T-helper 1 cell treated with Interleukin-12 subunit alpha and Interleukin-12 subunit beta and Interleukin-4 antibody, amounts not matched to agents 30 μg/mL and 1 μg/mL, for 36 hours (primary cell): ENCODE data around the gene CTNNB1.
"Not testable (repeated sequence)": the region's sequence is repeated elsewhere in the genome, so short reads cannot be mapped to it uniquely, and the experiment has no call there.

ENCODE experiments used
- H3K27ac Mint-ChIP-seq: one replicate; pipeline ENCODE4 v1.8.0; 2021; ENCODE audit warnings: mild to moderate bottlenecking, mixed read lengths
- H3K27me3 Mint-ChIP-seq: one replicate; pipeline ENCODE4 v1.8.0; 2021; ENCODE audit warnings: low read depth, mixed read lengths
- H3K36me3 Mint-ChIP-seq: one replicate; pipeline ENCODE4 v1.8.0; 2021; ENCODE audit warnings: low read depth, mixed read lengths
- H3K4me1 Mint-ChIP-seq: one replicate; pipeline ENCODE4 v1.8.0; 2021; ENCODE audit warnings: low read depth, mixed read lengths
- H3K4me3 Mint-ChIP-seq: one replicate; pipeline ENCODE4 v1.8.0; 2021; ENCODE audit warnings: mild to moderate bottlenecking, moderate library complexity, mixed read lengths
- H3K9me3 Mint-ChIP-seq: one replicate; pipeline ENCODE4 v1.8.0; 2021; ENCODE audit warnings: mixed read lengths

The CTNNB1 gene

DNA sequence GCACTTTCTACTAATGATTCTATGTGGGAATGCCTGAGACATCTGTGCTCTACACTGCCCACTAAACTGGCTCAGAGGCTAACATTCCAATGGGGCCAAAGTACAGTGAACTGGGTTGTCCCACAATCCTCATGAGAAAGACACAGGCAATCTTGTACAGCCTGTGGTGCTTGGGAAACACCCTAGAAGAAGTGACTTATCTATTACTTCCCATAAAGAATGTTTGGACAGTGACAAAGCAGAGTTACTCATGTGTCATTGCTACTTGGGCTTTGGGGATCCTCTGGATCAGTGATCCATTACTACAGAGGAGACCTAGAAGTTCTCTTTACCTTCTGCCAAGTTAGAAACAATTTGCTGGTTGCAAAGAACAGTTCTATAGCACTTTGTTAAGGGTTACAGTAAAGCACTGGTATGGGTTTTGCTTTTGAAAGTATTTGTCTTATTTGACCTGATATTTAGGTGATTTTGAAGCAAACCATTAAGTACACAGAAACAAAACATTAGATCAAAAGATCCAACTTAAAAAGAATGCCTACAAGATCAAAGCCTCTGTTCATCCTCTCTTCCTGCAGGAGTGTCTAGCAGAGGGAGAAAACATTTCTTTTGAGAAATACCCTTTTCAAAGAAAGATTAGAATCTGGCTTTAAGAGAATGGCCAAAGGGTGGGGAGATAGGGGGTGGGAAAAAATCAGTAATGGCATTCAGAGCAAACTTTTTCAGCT, 75.8 kb downstream of the CTNNB1 start:
- Mint-ChIP-seq H3K4me3 (no peak overlapping the region), H3K27ac (no peak overlapping the region), H3K4me1 (no peaks in the 10 kb centered on the region), H3K27me3 (no peaks in the 10 kb centered on the region), H3K9me3 (peaks cover 17% of the 10 kb centered on the region), H3K36me3 (no peaks in the 10 kb centered on the region)

DNA sequence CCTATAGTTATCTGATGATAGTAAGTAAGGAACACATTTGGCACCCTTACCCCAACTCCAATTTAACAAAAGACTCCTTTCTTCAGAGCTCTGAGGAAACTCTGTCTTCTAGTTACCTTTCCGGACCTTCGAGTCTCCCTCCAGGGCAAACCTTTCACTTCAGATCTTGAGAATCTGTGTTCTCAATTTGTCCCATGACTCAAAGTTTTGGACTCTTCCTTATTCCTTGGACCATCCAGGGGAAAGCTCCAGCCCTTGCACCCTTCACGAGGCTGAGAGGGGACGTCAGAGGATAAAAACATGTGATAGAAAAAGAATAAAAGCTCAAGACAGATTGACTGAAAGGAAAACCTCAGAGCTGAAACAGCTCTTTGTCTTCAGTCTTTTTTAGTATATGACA, 76.9 kb downstream of the CTNNB1 start:
- Mint-ChIP-seq H3K27me3 (peaks cover 4% of the 10 kb centered on the region), H3K36me3 (no peaks in the 10 kb centered on the region), H3K27ac (no peak overlapping the region), H3K9me3 (peaks cover 24% of the 10 kb centered on the region), H3K4me3 (no peak overlapping the region), H3K4me1 (no peaks in the 10 kb centered on the region)

DNA sequence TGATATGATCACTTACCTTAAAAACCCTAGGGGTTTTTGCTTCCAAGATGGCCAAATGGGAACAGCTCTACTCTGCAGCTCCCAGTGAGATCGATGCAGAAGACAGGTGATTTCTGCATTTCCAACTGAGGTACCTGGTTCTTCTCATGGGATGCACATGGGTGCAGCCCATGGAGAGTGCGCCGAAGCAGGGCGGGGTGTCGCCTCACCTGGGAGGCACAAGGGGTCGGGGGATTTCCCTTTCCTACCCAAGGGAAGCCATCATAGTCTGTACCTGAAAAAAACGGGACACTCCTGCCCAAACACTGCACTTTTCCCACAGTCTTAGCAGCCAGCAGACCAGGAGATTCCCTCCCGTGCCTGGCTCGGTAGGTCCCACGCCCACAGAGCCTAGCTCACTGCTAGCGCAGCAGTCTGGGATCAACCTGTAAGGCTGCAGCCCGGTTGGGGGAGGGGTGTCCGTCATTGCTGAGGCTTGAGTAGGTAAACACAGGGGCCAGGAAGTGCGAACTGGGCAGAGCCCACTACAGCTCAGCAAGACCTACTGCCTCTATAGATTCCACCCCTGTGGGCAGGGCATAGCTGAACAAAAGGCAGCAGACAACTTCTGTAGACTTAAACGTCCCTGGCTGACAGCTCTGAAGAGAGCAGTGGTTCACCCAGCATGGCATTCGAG, 78.6 kb downstream of the CTNNB1 start:
- H3K4me1 Mint-ChIP-seq, result no peaks in the 10 kb centered on the region
- no peak overlapping the region for H3K27ac Mint-ChIP-seq
- H3K36me3 Mint-ChIP-seq, result no peaks in the 10 kb centered on the region
- H3K27me3 Mint-ChIP-seq, result peaks cover 4% of the 10 kb centered on the region
- H3K9me3 Mint-ChIP-seq, result peaks cover 17% of the 10 kb centered on the region
- H3K4me3 Mint-ChIP-seq, result no peak overlapping the region

DNA sequence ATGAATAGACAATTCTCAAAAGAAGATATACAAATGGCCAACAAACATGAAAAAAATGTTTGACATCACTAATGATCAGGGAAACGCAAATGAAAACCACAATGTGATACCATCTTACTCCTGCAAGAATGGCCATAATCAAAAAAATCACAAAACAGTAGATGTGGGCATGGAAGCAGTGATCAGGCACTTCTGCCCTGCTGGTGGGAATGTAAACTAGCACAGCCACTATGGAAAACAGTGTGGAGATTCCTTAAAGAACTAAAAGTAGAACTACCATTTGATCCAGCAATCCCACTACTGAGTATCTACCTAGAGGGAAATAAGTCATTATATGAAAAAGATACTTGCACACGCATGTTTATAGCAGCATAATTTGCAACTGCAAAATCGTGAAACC, 85.6 kb downstream of the CTNNB1 start:
- not testable (repeated sequence) for H3K9me3 Mint-ChIP-seq, H3K4me1 Mint-ChIP-seq, H3K36me3 Mint-ChIP-seq, H3K4me3 Mint-ChIP-seq, H3K27ac Mint-ChIP-seq, H3K27me3 Mint-ChIP-seq

DNA sequence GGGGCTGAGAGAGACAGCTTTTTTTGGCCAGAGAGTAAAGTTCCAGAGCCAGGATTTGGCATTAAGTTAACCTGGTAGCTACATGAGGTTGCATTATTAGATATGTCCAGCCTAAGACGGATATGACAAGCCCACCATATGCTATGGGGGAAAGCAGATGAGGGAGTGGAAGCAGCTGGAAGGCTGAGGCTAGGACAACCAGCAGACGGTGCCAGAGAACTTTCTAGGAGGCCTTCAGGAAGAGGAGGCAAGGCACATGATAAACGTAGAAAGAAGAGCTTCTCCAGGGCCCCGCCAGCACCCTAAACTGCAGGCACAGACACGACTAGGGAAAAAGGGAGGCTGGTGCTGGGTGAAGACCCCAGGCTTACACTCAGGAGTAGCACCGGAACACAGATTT, 87.0 kb downstream of the CTNNB1 start:
- Mint-ChIP-seq H3K27ac (no peak overlapping the region), H3K27me3 (no peaks in the 10 kb centered on the region), H3K36me3 (no peaks in the 10 kb centered on the region), H3K4me3 (no peak overlapping the region), H3K4me1 (peaks cover 6% of the 10 kb centered on the region), H3K9me3 (no peaks in the 10 kb centered on the region)

DNA sequence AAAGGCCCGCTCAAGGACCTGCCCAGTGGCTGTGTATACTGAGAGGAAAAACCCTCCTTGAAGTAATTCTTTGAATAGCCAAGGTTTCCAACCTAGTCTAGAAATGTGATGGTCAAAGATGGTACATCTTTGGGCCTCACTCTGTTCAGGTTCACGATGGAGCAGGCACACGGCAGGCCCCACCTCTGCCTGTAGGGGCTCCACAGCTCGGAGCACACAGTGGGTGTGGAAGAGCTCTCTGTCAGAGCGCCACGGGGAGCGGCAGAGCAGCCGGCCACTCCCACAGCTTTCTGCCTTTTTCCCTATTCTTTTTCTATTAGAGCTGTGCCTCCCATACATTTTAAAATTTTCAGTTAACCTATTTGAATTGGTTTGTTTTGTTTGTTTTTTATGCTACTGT, 89.5 kb downstream of the CTNNB1 start:
- no peaks in the 10 kb centered on the region for H3K27me3 Mint-ChIP-seq
- no peak overlapping the region for H3K27ac Mint-ChIP-seq
- no peaks in the 10 kb centered on the region for H3K9me3 Mint-ChIP-seq
- H3K4me3 Mint-ChIP-seq, result no peak overlapping the region
- H3K4me1 Mint-ChIP-seq, result peaks cover 6% of the 10 kb centered on the region
- H3K36me3 Mint-ChIP-seq, result no peaks in the 10 kb centered on the region
